KMS-11 (cell line): ENCODE data around the gene IL1RAPL2.

Source experiments
- H2AFZ ChIP-seq: fragments of 200-600 bp; sonication (generic); 2 replicates; pipeline ENCODE4 v1.6.1; 2016; ENCODE audit warnings: antibody characterized with exemption, mixed run types, low read depth
- H3K27ac ChIP-seq: fragments of 200-600 bp; sonication (generic); 2 replicates; pipeline ENCODE4 v1.6.1; 2016; ENCODE audit warnings: mild to moderate bottlenecking, mixed run types
- H3K27me3 ChIP-seq: fragments of 200-600 bp; sonication (generic); 2 replicates; pipeline ENCODE4 v1.6.1; 2017; ENCODE audit warnings: mild to moderate bottlenecking, low read depth, mixed run types, moderate library complexity; ENCODE audit not compliant: insufficient read depth
- H3K36me3 ChIP-seq: fragments of 200-600 bp; sonication (generic); 2 replicates; pipeline ENCODE4 v1.6.1; 2017; ENCODE audit warnings: mild to moderate bottlenecking, mixed run types; ENCODE audit not compliant: insufficient read depth
- H3K4me1 ChIP-seq: fragments of 200-600 bp; sonication (generic); 2 replicates; pipeline ENCODE4 v1.6.1; 2016; ENCODE audit warnings: mild to moderate bottlenecking, low read depth, mixed run types; ENCODE audit not compliant: poor library complexity, severe bottlenecking
- H3K4me2 ChIP-seq: fragments of 200-600 bp; sonication (generic); 2 replicates; pipeline ENCODE4 v1.7.0; 2016; ENCODE audit warnings: mild to moderate bottlenecking, mixed run types
- H3K4me3 ChIP-seq: fragments of 200-600 bp; sonication (generic); IDR thresholded peaks from 2 replicates; pipeline ENCODE4 v1.6.1; 2017; ENCODE audit warnings: low read depth, low read length, mixed read lengths; ENCODE audit not compliant: insufficient read depth
- H3K79me2 ChIP-seq: fragments of 200-600 bp; sonication (generic); 2 replicates; pipeline ENCODE4 v1.6.1; 2016; ENCODE audit warnings: low read depth, mixed run types; ENCODE audit not compliant: insufficient read depth
- H3K9ac ChIP-seq: fragments of 200-600 bp; sonication (generic); 2 replicates; pipeline ENCODE4 v1.6.1; 2016; ENCODE audit warnings: mild to moderate bottlenecking, mixed run types
- H4K20me1 ChIP-seq: fragments of 200-600 bp; sonication (generic); 2 replicates; pipeline ENCODE4 v1.6.1; 2016; ENCODE audit warnings: mild to moderate bottlenecking, mixed run types; ENCODE audit not compliant: insufficient read depth
- TF ChIP-seq, protein P1 (sequence below): fragments of 200-600 bp; sonication (generic); conservative IDR thresholded peaks from 2 replicates; pipeline ENCODE4 v1.6.1; 2017; ENCODE audit warnings: low read depth, mild to moderate bottlenecking, antibody characterized with exemption, low read length, moderate library complexity, mixed read lengths

The IL1RAPL2 gene

DNA sequence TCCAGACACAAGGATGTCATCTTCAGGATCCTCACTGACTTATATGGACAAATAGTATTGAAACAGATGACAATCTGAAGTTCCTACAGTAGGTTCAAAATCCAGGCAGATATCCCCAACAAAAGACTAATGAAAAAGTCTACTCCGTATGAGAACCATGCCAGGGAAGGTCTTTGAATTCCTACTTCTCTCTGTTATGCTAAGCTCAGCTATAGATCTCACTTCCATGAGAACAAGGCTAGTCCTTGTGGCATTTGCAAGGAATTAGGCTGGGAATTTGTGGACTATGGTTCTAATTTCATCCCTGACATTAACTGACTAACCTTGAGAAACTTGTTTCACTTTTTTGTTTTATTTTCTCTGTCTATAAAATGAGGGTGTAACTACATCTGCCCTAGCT is 229.8 kb downstream of the IL1RAPL2 start:
- TF ChIP-seq, protein P1, sequence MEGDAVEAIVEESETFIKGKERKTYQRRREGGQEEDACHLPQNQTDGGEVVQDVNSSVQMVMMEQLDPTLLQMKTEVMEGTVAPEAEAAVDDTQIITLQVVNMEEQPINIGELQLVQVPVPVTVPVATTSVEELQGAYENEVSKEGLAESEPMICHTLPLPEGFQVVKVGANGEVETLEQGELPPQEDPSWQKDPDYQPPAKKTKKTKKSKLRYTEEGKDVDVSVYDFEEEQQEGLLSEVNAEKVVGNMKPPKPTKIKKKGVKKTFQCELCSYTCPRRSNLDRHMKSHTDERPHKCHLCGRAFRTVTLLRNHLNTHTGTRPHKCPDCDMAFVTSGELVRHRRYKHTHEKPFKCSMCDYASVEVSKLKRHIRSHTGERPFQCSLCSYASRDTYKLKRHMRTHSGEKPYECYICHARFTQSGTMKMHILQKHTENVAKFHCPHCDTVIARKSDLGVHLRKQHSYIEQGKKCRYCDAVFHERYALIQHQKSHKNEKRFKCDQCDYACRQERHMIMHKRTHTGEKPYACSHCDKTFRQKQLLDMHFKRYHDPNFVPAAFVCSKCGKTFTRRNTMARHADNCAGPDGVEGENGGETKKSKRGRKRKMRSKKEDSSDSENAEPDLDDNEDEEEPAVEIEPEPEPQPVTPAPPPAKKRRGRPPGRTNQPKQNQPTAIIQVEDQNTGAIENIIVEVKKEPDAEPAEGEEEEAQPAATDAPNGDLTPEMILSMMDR: no peak
- Histone ChIP-seq H3K27me3 (no peaks in the 10 kb centered on the region), H3K79me2 (no peaks in the 10 kb centered on the region), H3K4me3 (no peak overlapping the region), H3K9ac (no peak overlapping the region), H3K4me2 (no peak overlapping the region), H2AFZ (no peak overlapping the region), H3K4me1 (no peaks in the 10 kb centered on the region), H4K20me1 (no peaks in the 10 kb centered on the region), H3K27ac (no peak overlapping the region), H3K36me3 (no peaks in the 10 kb centered on the region)

DNA sequence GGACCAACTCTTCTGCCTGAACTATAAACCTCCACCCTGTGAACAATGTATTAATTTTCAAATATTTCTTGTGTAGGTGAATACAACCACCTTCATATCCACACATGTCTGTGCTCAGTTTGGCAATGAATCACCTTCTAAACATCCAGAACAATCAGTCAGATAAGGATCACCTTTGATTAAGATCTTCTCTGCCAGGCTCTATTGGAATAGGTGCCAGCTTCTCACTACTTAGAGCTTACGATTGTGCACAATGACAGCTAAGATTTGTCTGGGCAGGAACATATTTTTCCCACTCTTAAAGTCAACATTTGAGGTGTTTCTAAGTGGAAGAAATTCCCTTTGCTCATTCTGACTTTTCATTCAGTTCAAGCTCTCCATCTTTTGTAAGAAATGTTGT is 237.2 kb downstream of the IL1RAPL2 start:
- H2AFZ ChIP-seq: no peak overlapping the region
- no peak overlapping the region for H3K27ac ChIP-seq
- H3K4me1 ChIP-seq: no peaks in the 10 kb centered on the region
- H3K36me3 ChIP-seq: no peaks in the 10 kb centered on the region
- no peaks in the 10 kb centered on the region for H3K79me2 ChIP-seq
- H4K20me1 ChIP-seq: no peaks in the 10 kb centered on the region
- H3K27me3 ChIP-seq: no peaks in the 10 kb centered on the region
- H3K4me3 ChIP-seq: no peak overlapping the region
- no peak overlapping the region for H3K9ac ChIP-seq
- TF ChIP-seq, protein P1: no peak
- no peak overlapping the region for H3K4me2 ChIP-seq

DNA sequence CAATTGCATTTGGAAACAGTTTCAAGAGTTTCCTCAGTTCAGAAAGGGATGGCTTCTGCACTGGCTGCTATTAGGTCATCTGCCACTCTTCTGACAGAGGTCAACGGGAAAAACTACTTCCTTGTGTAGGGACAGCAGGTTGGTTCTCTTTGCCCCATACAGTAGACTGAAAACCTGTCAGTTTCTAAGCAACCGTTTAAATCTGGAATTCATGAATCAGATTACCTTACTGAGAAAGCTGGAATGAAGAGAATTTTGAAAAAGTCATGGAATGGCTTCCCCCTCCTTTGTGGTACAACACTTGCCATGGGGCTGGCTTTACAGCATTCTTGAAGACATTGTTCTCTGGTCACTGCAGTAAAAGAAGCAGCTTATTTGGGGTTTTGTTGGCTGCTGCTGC is 240.3 kb downstream of the IL1RAPL2 start:
- no peaks in the 10 kb centered on the region for H3K27me3 ChIP-seq
- TF ChIP-seq, protein P1: no peak

DNA sequence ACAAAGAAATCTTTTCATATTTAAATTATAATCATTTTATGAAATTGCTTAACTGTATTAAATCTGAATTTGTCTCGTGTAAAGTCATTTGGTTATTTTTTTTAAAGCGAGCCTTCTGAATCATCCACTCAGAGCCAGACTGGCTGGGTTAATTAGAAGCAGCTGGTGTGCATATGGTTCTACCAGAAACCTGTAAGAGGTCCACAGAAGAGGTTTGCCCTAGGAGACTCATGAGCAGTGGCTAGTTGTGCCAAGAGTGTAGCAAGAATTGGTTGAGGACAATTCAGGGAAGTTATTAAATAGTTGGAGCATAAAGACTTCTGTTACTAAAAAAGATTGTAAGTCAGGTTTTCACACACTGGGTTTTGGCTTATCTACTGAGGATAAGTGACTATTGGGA is 267.4 kb downstream of the IL1RAPL2 start:
- no peak overlapping the region for H2AFZ ChIP-seq
- no peaks in the 10 kb centered on the region for H4K20me1 ChIP-seq
- no peaks in the 10 kb centered on the region for H3K4me1 ChIP-seq
- no peak overlapping the region for H3K9ac ChIP-seq
- TF ChIP-seq, protein P1: no peak
- no peaks in the 10 kb centered on the region for H3K27me3 ChIP-seq
- no peak overlapping the region for H3K4me3 ChIP-seq
- H3K27ac ChIP-seq: no peak overlapping the region
- H3K4me2 ChIP-seq: no peak overlapping the region
- no peaks in the 10 kb centered on the region for H3K36me3 ChIP-seq
- no peaks in the 10 kb centered on the region for H3K79me2 ChIP-seq

More for the DNA sequence above, 240.3 kb downstream of the IL1RAPL2 start:
- no peaks in the 10 kb centered on the region for H4K20me1 ChIP-seq
- no peak overlapping the region for H3K27ac ChIP-seq
- H3K4me3 ChIP-seq: no peak overlapping the region
- no peaks in the 10 kb centered on the region for H3K79me2 ChIP-seq
- H3K4me2 ChIP-seq: no peak overlapping the region
- no peaks in the 10 kb centered on the region for H3K36me3 ChIP-seq
- H3K9ac ChIP-seq: no peak overlapping the region
- H2AFZ ChIP-seq: no peak overlapping the region
- H3K4me1 ChIP-seq: no peaks in the 10 kb centered on the region
